DND-41 (cell line): ENCODE results near the gene CAMK4.

Experiments
- ATAC-seq: fragments of 200-7000 bp; cut with Tn5 transposase; 3 replicates; pipeline ENCODE4 v1.9.1; 2021; ENCODE audit warnings: low read depth; ENCODE audit not compliant: insufficient read depth
- DNase-seq: peaks from one replicate; pipeline ENCODE4 v3.0.0-alpha.2; 2020
- H2AFZ ChIP-seq: 2 replicates; pipeline ENCODE4 v1.6.0; 2012; ENCODE audit warnings: low read depth, low read length
- H3K27ac ChIP-seq: 2 replicates; pipeline ENCODE4 v1.5.1; 2012; ENCODE audit warnings: low read length, inconsistent platforms
- H3K27me3 ChIP-seq: fragments of 200-600 bp; sonication (generic); 2 replicates; pipeline ENCODE4 v1.6.0; 2012; ENCODE audit warnings: low read length, mild to moderate bottlenecking, inconsistent platforms; ENCODE audit not compliant: insufficient read depth, poor library complexity
- H3K36me3 ChIP-seq: 2 replicates; pipeline ENCODE4 v1.5.1; 2012; ENCODE audit warnings: low read length, inconsistent platforms; ENCODE audit not compliant: insufficient read depth
- H3K4me1 ChIP-seq: 2 replicates; pipeline ENCODE4 v1.5.1; 2012; ENCODE audit warnings: mild to moderate bottlenecking, low read length; ENCODE audit not compliant: insufficient read depth
- H3K4me2 ChIP-seq: 2 replicates; pipeline ENCODE4 v1.6.0; 2012; ENCODE audit warnings: mild to moderate bottlenecking, moderate library complexity, low read length, inconsistent platforms; ENCODE audit not compliant: insufficient read depth
- H3K4me3 ChIP-seq, 2 experiments: fragments of 200-600 bp in 1 of 2; shearing (Covaris generic) in 1 of 2; 2 replicates each; pipeline ENCODE4 v1.5.1; 2012 to 2016; ENCODE audit warnings: inconsistent platforms in 2 of 2, low read length in 2 of 2, mild to moderate bottlenecking in 2 of 2, low read depth in 1 of 2, moderate library complexity in 1 of 2
- H3K79me2 ChIP-seq: 2 replicates; pipeline ENCODE4 v1.6.0; 2012; ENCODE audit warnings: low read length, inconsistent platforms; ENCODE audit not compliant: insufficient read depth
- H3K9ac ChIP-seq: 2 replicates; pipeline ENCODE4 v1.6.0; 2012; ENCODE audit warnings: low read depth, mild to moderate bottlenecking, inconsistent platforms, low read length, moderate library complexity
- H3K9me3 ChIP-seq: 2 replicates; pipeline ENCODE4 v1.5.1; 2012; ENCODE audit warnings: low read length, moderate library complexity, mild to moderate bottlenecking, inconsistent platforms; ENCODE audit not compliant: insufficient read depth, severe bottlenecking
- H4K20me1 ChIP-seq: 2 replicates; pipeline ENCODE4 v1.6.0; 2012; ENCODE audit warnings: low read length; ENCODE audit not compliant: insufficient read depth
- CTCF ChIP-seq: IDR thresholded peaks from 2 replicates; pipeline ENCODE4 v1.5.1; 2012; ENCODE audit warnings: borderline replicate concordance, low read length, moderate library complexity, mild to moderate bottlenecking; ENCODE audit not compliant: poor library complexity, severe bottlenecking; ENCODE audit errors: extremely low read depth
- EZH2 ChIP-seq: IDR thresholded peaks from 3 replicates; pipeline ENCODE4 v1.6.1; 2012; ENCODE audit warnings: borderline replicate concordance, low read depth, mild to moderate bottlenecking, moderate library complexity, low read length, inconsistent platforms; ENCODE audit not compliant: severe bottlenecking

Gene CAMK4

DNA sequence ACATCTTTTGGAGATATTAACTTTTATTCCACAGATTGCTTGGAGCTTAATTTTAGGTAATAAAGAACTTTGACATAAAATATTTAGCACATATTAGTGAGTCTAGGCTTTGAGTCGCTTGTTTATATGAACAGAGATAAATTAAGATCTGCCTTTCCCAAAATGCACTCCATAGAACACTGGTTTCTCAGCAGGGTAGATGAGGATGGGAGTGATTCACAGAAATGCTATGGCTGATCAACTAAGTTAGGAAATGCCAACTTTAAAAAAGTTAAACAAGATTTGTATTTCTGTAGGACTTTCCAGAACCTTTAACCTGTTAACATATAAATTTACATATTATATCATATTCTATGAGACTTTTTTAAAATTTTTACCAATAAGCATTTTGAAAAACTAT, 222.9 kb downstream of the CAMK4 start:
- TF ChIP-seq CTCF = no peak
- no peak for TF ChIP-seq EZH2
- ATAC-seq (no peak), DNase-seq (no peak)
- Histone ChIP-seq H3K9ac (no peak overlapping the region), H3K27me3 (no peaks in the 10 kb centered on the region), H3K4me3 (no peak overlapping the region), H3K79me2 (no peaks in the 10 kb centered on the region), H2AFZ (no peak overlapping the region), H3K4me2 (no peak overlapping the region), H3K4me1 (peaks cover 24% of the 10 kb centered on the region), H3K9me3 (no peaks in the 10 kb centered on the region), H4K20me1 (no peaks in the 10 kb centered on the region), H3K36me3 (peaks cover 5% of the 10 kb centered on the region; the same call in 1 of the 2 replicates), H3K27ac (peak overlapping the region; percentile 50; the same call in 1 of the 2 replicates)

DNA sequence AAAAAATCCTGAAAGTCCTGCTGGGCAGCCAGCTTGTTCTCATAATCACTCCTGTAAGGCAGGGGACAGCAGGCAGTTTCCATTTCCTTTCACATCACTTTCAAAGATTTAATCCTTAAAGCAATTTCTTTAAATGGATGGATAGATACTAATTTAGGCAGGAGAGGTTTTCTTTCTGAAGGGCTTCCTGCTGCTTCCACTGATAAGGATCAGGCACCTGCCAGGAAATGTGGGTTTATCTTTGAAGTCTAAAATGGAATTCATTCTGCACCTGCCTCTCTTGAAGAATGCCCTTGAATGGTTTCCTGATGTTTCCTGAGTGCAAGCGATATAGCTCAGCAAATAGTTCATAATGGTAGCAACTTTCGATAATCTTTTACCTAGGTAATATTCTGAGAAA, 223.6 kb downstream of the CAMK4 start:
- Histone ChIP-seq H4K20me1 (no peaks in the 10 kb centered on the region), H3K27ac (peak overlapping the region; percentile 56), H3K4me1 (peaks cover 24% of the 10 kb centered on the region), H2AFZ (no peak overlapping the region), H3K79me2 (no peaks in the 10 kb centered on the region), H3K27me3 (no peaks in the 10 kb centered on the region), H3K4me2 (peak overlapping the region; percentile 54), H3K36me3 (peaks cover 5% of the 10 kb centered on the region; the same call in 1 of the 2 replicates), H3K4me3 (no peak overlapping the region), H3K9ac (0 out of 2 replicates have a peak overlapping the region, but pooled peaks have one; percentile 13), H3K9me3 (no peaks in the 10 kb centered on the region)
- DNase-seq (peak; percentile 60), ATAC-seq (peak; percentile 90)
- no peak for TF ChIP-seq EZH2
- TF ChIP-seq CTCF = no peak

GRCh38 chr5:111453295-111453694, 229.1 kb downstream of the CAMK4 start:
- TF ChIP-seq CTCF (no peak), EZH2 (no peak)
- Histone ChIP-seq H3K4me2 (no peak overlapping the region), H2AFZ (no peak overlapping the region), H3K36me3 (peaks cover 5% of the 10 kb centered on the region; the same call in 1 of the 2 replicates), H3K27me3 (no peaks in the 10 kb centered on the region), H3K4me1 (peaks cover 5% of the 10 kb centered on the region), H3K9me3 (no peaks in the 10 kb centered on the region), H4K20me1 (no peaks in the 10 kb centered on the region), H3K4me3 (no peak overlapping the region), H3K79me2 (no peaks in the 10 kb centered on the region), H3K9ac (no peak overlapping the region), H3K27ac (no peak overlapping the region)
- DNase-seq (no peak), ATAC-seq (no peak)
